Liver (tissue), 9 donors: Measurements from ENCODE around the gene GPHN. TPM values are rescaled to one million over a fixed set of nuclear protein-coding genes. Genes with fewer than 3 reads are reported as not detected.

ENCODE experiments used
- DNase-seq: peaks from one replicate; pipeline ENCODE4 v3.0.0-alpha.2; 2017; ENCODE audit warnings: low spot score
- H3K27ac ChIP-seq, 2 donors: one replicate each; pipeline ENCODE4 v1.7.0; 2013; ENCODE audit warnings: inconsistent platforms in 2 of 2, low read length in 2 of 2, control low read depth in 1 of 2, low read depth in 1 of 2, mild to moderate bottlenecking in 1 of 2
- H3K27me3 ChIP-seq, 4 donors: one replicate each; pipeline versions ENCODE4 v1.6.1 to v1.7.0; 2013; ENCODE audit warnings: low read length in 3 of 4, inconsistent platforms in 1 of 4, mild to moderate bottlenecking in 1 of 4, moderate library complexity in 1 of 4; ENCODE audit not compliant: control insufficient read depth in 4 of 4, insufficient read depth in 4 of 4
- H3K36me3 ChIP-seq, 4 donors: one replicate each; pipeline versions ENCODE4 v1.6.1 to v1.7.0; 2013; ENCODE audit warnings: low read length in 3 of 4, mild to moderate bottlenecking in 3 of 4, low read depth in 1 of 4, moderate library complexity in 1 of 4; ENCODE audit not compliant: control insufficient read depth in 4 of 4, insufficient read depth in 3 of 4
- H3K4me1 ChIP-seq, 4 donors: one replicate each; pipeline versions ENCODE4 v1.6.1 to v1.7.0; 2013; ENCODE audit warnings: low read length in 3 of 4, mild to moderate bottlenecking in 3 of 4, moderate library complexity in 1 of 4; ENCODE audit not compliant: control insufficient read depth in 4 of 4, insufficient read depth in 4 of 4
- H3K4me3 ChIP-seq, 3 donors: one replicate each; pipeline versions ENCODE4 v1.6.1 to v1.7.0; 2013; ENCODE audit warnings: low read length in 3 of 3, control low read depth in 1 of 3, low read depth in 1 of 3, mild to moderate bottlenecking in 1 of 3
- H3K9ac ChIP-seq, 2 donors: one replicate each; pipeline ENCODE4 v1.7.0; 2013; ENCODE audit warnings: low read length in 2 of 2, mild to moderate bottlenecking in 2 of 2, moderate library complexity in 2 of 2, control low read depth in 1 of 2, low read depth in 1 of 2
- H3K9me3 ChIP-seq, 4 donors: one replicate each; pipeline versions ENCODE4 v1.6.1 to v1.7.0; 2013; ENCODE audit warnings: low read length in 3 of 4; ENCODE audit not compliant: control insufficient read depth in 4 of 4
- ATF3 ChIP-seq: IDR thresholded peaks from 2 replicates; pipeline ENCODE4 v1.6.1; 2016; ENCODE audit warnings: antibody characterized with exemption
- CTCF ChIP-seq: fragments of 150-350 bp; IDR thresholded peaks from 2 replicates; pipeline ENCODE4 v1.5.1; 2017; ENCODE audit warnings: improper control_type of control experiment, low read depth, low read length; ENCODE audit not compliant: missing input control
- EGR1 ChIP-seq, 2 donors: IDR thresholded peaks; 2 replicates each; pipeline ENCODE4 v1.6.1; 2016 to 2018; ENCODE audit warnings: antibody characterized with exemption in 2 of 2, low read depth in 2 of 2
- FOXA1 ChIP-seq: IDR thresholded peaks from 2 replicates; pipeline ENCODE4 v1.6.1; 2016; ENCODE audit warnings: antibody characterized with exemption
- FOXA2 ChIP-seq: IDR thresholded peaks from 2 replicates; pipeline ENCODE4 v1.6.1; 2016; ENCODE audit warnings: antibody characterized with exemption
- GABPA ChIP-seq, 2 donors: IDR thresholded peaks in 1 of 2; conservative IDR thresholded peaks in 1 of 2; 2 replicates each; pipeline ENCODE4 v1.6.1; 2016; ENCODE audit warnings: antibody characterized with exemption in 2 of 2, mild to moderate bottlenecking in 1 of 2, moderate library complexity in 1 of 2
- HNF4A ChIP-seq, 2 donors: conservative IDR thresholded peaks; 2 replicates each; pipeline ENCODE4 v1.6.1; 2016; ENCODE audit warnings: antibody characterized with exemption in 2 of 2, mild to moderate bottlenecking in 2 of 2
- HNF4G ChIP-seq: IDR thresholded peaks from 2 replicates; pipeline ENCODE4 v1.6.1; 2016; ENCODE audit warnings: antibody characterized with exemption
- JUND ChIP-seq, 2 donors: IDR thresholded peaks; 2 replicates each; pipeline ENCODE4 v1.6.1; 2016; ENCODE audit warnings: antibody characterized with exemption in 2 of 2
- MAX ChIP-seq: IDR thresholded peaks from 2 replicates; pipeline ENCODE4 v1.6.1; 2016; ENCODE audit warnings: antibody characterized with exemption
- NR2F2 ChIP-seq: IDR thresholded peaks from 2 replicates; pipeline ENCODE4 v1.6.1; 2016; ENCODE audit warnings: antibody characterized with exemption
- RAD21 ChIP-seq, 2 donors: IDR thresholded peaks; 2 replicates each; pipeline ENCODE4 v1.6.1; 2016; ENCODE audit warnings: antibody characterized with exemption in 2 of 2, mild to moderate bottlenecking in 2 of 2
- REST ChIP-seq: IDR thresholded peaks from 2 replicates; pipeline ENCODE4 v1.6.1; 2016; ENCODE audit warnings: antibody characterized with exemption, mild to moderate bottlenecking
- RXRA ChIP-seq, 2 donors: IDR thresholded peaks; 2 replicates each; pipeline ENCODE4 v1.6.1; 2017 to 2018; ENCODE audit warnings: antibody characterized with exemption in 2 of 2, mild to moderate bottlenecking in 1 of 2
- SP1 ChIP-seq: IDR thresholded peaks from 2 replicates; pipeline ENCODE4 v1.6.1; 2018; ENCODE audit warnings: antibody characterized with exemption, mild to moderate bottlenecking
- YY1 ChIP-seq: IDR thresholded peaks from 2 replicates; pipeline ENCODE4 v1.6.1; 2016; ENCODE audit warnings: antibody characterized with exemption, mild to moderate bottlenecking
- ZBTB33 ChIP-seq: IDR thresholded peaks from 2 replicates; pipeline ENCODE4 v1.6.1; 2016; ENCODE audit warnings: antibody characterized with exemption
- WGBS: extraction: QIAGEN DNeasy Blood & Tissue Kit; methylation state at CpG from one replicate; pipeline ENCODE4 v1.1.7; 2013; 5-methylcytosine and 5-hydroxymethylcytosine counted together
- polyA plus RNA-seq, 2 donors: library from polyadenylated mRNA; stranded (reverse) in 1 of 2; unstranded in 1 of 2; fragments of 200-250 nt in 1 of 2; fragments of >200 nt in 1 of 2; fragmentation: Nextera tagmentation in 1 of 2; extraction: Ambion mirVana in 1 of 2; gene quantifications; one replicate each; pipeline versions ENCODE4 v1.2.1 to v1.2.3, GENCODE V29; 2013 to 2015
- total RNA-seq, 2 donors: library from RNA; depleted of rRNA; stranded (reverse); fragments of >200 nt; gene quantifications; one replicate each; pipeline ENCODE4 v1.2.3, GENCODE V29; 2014
- donor health status: healthy.
- donor health status: healthy.
- donor health status: healthy.
- donor health status: healthy.
- donor health status: healthy.

Gene GPHN
- total and polyA plus RNA-seq, 4 donors: 18.4 to 76.4 (median 47.4) TPM

- Histone ChIP-seq H3K9ac (no peak overlapping the region), H3K27ac (no peak overlapping the region), H3K4me1 (peaks cover 5 to 14% (median 7%) of the 10 kb centered on the region in 4 donors), H3K27me3 (no peaks in the 10 kb centered on the region), H3K9me3 (no peaks in the 10 kb centered on the region), H3K4me3 (no peak overlapping the region), H3K36me3 (peaks cover 3 to 18% (median 14%) of the 10 kb centered on the region in 4 donors)
- 100% methylated on average over 1 of the region's 1 CpG for WGBS
- no peak for DNase-seq
- no peak for TF ChIP-seq CTCF
- TF ChIP-seq REST: no peak
- no peak for TF ChIP-seq HNF4A (conservative IDR thresholded peaks at IDR 0.05)
- no peak for TF ChIP-seq RAD21 (IDR thresholded peaks at IDR 0.05)
- TF ChIP-seq RXRA (IDR thresholded peaks at IDR 0.05): no peak
- no peak for TF ChIP-seq ZBTB33
- TF ChIP-seq NR2F2: no peak
- no peak for TF ChIP-seq MAX
- no peak for TF ChIP-seq GABPA (IDR thresholded peaks at IDR 0.05 in 1 of 2, conservative IDR thresholded peaks at IDR 0.05 in 1 of 2)
- no peak for TF ChIP-seq FOXA2
- no peak for TF ChIP-seq JUND (IDR thresholded peaks at IDR 0.05)
- no peak for TF ChIP-seq HNF4G
- no peak for TF ChIP-seq SP1
- TF ChIP-seq FOXA1: no peak
- no peak for TF ChIP-seq ATF3
- TF ChIP-seq YY1: no peak
These were observed 412.2 kb downstream of the GPHN start for GRCh38 chr14:66920196-66920595.

- Histone ChIP-seq H3K9me3 (no peaks in the 10 kb centered on the region), H3K4me1 (no peaks in the 10 kb centered on the region), H3K27me3 (no peaks in the 10 kb centered on the region), H3K9ac (no peak overlapping the region), H3K4me3 (no peak overlapping the region), H3K27ac (no peak overlapping the region), H3K36me3 (peaks cover 3 to 18% (median 14%) of the 10 kb centered on the region in 4 donors)
- DNase-seq: no peak
- 100% methylated on average over 1 of the region's 1 CpG for WGBS
- no peak for TF ChIP-seq ZBTB33
- TF ChIP-seq ATF3: no peak
- TF ChIP-seq SP1: no peak
- TF ChIP-seq FOXA1: no peak
- no peak for TF ChIP-seq YY1
- no peak for TF ChIP-seq GABPA (IDR thresholded peaks at IDR 0.05 in 1 of 2, conservative IDR thresholded peaks at IDR 0.05 in 1 of 2)
- TF ChIP-seq HNF4A (conservative IDR thresholded peaks at IDR 0.05): no peak
- TF ChIP-seq HNF4G: no peak
- no peak for TF ChIP-seq JUND (IDR thresholded peaks at IDR 0.05)
- TF ChIP-seq RAD21 (IDR thresholded peaks at IDR 0.05): no peak
- TF ChIP-seq RXRA (IDR thresholded peaks at IDR 0.05): no peak
- no peak for TF ChIP-seq FOXA2
- TF ChIP-seq EGR1 (IDR thresholded peaks at IDR 0.05; ENCODE audit: low read depth in 2 of 2): no peak
- no peak for TF ChIP-seq CTCF
These were observed 415.3 kb downstream of the GPHN start for GRCh38 chr14:66923251-66923650.
